NOMO-1 treated with DMSO at 0.1 percent for 48 hours (cell line): ENCODE measurements around the gene JADE3.
"Not testable (repeated sequence)": the region's sequence is repeated elsewhere in the genome, so short reads cannot be mapped to it uniquely, and the experiment has no call there.

Experiments
- DNase-seq: peaks from one replicate; lab custom pipeline; 2025; ENCODE audit not compliant: unreplicated experiment; lab: John Stamatoyannopoulos, UW

The JADE3 gene

DNA sequence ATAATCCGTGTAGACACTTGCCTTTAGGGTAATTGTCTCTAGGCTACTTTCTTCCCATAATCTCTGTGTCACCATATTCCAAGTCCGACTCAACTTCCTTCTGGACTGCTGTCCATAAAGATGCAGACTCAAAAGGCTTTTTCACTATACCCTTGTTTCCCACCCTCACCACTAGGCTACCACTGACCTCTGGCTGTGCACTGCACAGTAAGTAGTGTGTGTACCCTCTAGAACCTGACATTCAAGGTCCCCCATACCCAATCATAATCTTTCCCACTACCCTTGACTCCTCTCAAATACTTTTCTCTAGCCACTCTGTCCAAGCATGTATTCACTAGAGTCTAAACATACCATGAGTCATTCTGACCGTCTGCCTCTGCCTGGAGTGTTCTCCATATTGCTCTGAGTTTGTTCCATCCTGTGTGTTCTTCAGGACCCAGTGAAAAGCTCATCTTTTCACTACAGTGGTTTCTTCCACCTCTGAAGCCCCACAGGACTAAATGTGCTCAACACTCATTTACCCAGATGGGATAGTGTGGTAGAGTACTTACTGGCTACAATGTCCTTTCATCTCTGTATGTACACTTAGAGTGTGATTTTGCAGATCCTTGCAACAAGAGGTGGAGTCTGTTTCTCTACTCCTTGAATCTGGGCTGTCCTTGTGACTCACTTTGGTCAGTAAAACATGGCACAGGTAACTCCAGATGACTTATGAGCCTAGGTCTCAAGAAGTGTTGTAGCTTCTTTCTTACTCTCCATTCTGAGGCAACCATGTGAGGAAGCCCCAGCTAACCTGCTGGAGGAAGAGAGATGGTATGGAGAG, 17.4 kb downstream of the JADE3 start:
- DNase-seq, result no peak

DNA sequence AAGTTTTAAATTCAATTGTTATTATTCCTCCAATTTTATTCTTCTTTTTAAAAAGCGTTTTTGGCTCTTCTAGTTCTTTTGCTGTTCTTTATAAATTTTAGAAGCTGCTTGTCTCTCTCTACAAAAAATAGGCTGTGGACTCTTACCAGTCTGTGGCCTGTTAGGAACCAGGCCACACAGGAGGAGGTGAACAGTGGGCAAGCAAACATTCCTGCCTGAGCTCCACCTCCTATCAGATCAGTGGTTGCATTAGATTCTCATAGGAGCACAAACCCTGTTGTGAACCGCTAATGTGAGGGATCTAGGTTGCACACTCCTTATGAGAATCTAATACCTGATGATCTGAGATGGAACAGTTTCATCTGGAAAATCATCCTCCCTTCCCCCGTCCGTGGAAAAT, 23.1 kb downstream of the JADE3 start:
- DNase-seq, result no peak

DNA sequence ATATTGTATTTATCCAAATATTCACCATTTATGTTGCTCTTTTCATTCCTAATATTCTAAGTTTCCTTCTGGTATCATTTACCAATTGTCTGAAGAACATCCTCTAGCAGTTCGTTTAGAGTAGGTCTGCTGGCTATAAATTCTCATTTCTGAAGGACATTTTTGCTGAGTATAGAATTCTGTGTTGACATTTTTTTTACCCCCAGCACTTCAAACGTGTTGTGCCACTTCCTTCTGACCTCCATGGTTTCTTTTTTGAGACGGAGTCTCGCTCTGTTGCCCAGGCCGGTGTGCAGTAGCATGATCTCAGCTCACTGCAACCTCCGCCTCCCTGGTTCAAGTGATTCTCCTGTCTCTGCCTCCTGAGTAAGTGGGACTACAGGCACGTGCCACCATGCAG, 26.4 kb downstream of the JADE3 start:
- no peak for DNase-seq

DNA sequence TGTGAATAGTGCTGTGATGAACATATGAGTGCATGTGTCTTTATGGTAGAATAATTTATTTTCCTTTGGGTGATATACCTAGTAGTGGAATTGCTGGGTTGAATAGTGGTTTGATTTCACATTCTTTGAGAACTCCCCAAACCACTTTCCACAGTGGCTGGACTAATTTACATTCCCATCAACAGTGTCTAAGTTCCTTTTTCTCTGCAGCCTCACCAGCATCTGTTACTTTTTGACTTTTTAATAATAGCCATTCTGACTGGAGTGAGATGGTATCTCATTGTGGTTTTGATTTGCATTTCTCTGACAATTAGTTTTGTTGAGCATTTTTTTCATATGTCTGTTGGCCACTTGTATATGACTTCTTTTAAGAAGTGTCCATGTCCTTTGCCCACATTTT, 29.1 kb downstream of the JADE3 start:
- no peak for DNase-seq

DNA sequence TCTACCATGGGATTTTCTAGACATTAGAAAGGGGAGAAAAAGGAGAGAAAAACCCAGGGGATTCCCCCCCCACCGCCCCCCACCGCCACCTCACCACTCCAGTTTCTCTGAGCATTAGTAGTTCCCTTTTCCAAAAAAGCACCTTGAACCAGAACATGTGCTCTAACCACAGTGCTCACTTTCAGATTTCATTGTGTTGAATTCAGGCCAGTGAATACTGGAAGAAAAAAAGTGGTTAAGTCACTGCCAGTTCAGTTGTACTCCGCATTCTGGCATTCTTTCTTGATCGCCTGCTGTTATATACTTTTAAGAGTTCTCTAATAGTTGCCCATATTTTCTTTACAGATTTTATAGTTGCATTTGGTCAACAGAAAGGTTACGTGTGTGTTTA, 40.9 kb downstream of the JADE3 start:
- no peak for DNase-seq

DNA sequence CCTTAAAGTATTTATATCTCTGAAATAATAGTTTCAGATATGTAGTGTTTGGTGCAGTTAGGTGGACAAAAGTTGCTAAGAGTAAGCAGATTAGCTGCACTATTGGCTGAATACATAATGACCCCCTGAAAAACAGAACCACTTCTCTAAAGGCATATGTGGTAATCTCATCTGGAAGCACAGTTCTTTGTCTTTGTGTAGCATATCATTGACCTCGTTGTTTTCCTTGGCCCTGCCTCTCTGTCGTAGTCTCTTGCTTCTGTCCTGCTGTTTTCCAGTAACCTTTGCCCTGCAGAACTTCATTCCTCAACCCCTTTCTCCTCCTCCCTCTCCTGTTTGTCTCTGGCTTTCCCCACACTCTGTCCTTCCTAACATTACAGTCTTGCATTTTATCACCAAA, 41.4 kb downstream of the JADE3 start:
- DNase-seq, result peak; percentile 51

DNA sequence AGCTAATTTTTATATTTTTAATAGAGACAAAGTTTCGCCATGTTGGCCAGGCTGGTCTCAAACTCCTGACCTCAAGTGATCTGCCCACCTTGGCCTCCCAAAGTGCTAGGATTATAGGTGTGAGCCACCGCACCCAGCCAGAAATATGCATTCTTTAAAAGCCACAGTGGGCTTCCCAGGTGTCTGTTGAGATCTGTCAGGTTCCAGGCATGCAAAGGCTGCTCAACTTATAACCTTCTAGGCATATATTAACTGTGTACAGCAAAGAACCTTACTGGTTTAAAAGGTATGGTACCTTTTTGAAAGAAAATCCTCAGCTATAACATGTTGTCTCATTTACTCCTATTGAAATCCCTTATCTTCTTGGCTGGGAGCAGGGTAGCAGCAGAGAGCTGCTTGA, 42.5 kb downstream of the JADE3 start:
- DNase-seq, result no peak

DNA sequence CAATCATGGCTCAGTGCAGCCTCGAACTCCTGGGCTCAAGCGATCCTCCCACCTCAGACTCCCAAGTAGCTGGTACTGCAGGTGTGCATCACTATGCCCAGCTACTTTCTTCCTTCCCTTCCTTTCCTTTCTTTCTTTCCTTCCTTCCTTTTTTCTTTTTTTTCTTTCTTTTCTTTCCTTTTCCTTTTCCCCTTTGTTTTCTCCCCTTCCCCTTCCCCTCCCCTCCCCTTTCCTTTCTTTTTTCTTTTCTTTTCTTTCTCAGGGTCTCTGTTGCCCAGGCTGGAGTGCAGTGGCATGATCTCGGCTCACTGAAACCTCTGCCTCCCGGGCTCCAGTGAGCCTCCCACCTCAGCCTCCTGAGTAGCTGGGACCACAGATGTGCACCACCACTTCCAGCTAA, 44.4 kb downstream of the JADE3 start:
- DNase-seq, result not testable (repeated sequence)

DNA sequence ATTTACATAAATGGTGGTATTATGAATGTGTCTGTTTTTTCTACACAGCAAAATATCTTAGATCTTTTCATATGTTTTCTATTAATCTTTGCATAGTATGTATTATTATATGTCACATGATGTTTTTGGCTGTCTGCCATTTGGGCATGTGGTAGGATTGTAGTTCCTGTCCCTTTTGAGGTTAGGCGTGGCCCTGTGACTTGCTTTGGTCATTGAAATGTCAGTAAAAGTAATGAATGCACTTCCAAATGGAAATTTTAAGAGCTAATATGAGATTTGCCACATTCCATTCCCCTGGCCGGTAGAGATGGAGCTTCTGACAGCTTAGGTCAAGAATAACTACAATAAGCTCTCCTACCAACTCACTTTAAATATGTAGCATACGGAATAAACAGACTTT, 45.1 kb downstream of the JADE3 start:
- DNase-seq, result no peak

DNA sequence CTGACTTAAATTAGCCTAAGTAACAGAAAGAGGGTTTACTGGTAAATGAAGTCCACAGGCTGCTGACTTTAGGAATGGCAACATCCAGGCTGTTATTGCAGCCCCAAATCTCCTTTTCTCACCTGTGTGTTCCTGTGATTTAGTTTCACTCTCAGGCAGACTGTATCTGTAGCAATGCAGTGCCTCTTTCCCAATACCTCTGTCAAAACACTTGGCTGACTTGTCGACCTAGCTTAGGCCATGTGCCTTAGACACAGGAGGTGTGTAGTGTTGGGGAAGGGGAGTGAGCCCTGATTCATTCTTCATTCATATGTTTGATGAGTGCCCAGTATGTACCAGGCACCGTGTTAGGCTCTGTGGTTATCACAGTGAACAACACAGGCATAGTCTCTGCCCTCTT, 46.9 kb downstream of the JADE3 start:
- no peak for DNase-seq

DNA sequence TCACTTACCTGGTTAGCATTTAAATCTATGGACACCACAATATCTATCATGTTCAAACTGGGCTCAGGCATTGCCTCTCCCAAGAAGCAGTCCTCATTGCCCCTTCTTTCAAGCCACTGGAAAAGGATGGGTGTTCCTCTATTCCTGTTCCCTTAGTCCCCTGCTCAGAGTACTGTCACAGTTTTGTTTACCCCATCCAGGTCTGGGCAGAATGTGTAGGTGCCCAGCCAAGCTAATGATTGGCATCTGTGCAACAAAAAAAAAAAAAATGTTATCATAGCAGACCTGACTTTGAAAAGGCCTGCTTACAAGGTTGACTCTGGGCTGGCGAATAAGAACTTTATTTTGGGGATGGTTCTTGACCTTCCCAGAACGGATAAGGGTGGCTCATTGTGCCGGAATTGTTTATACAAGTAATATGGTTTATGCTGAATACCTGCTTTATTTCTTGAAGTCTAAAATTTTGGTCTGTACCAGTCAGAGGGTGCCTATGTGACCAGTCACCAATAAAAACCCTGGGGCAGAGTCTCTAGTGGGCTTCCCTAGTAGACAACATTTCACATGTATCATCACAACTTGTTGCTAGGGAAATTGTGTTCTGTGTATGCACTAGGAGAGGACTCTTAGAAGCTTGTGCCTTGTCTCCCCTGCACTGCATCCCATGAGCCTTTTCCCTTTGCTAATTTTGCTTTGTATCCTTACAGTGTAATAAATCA, 47.9 kb downstream of the JADE3 start:
- no peak for DNase-seq

DNA sequence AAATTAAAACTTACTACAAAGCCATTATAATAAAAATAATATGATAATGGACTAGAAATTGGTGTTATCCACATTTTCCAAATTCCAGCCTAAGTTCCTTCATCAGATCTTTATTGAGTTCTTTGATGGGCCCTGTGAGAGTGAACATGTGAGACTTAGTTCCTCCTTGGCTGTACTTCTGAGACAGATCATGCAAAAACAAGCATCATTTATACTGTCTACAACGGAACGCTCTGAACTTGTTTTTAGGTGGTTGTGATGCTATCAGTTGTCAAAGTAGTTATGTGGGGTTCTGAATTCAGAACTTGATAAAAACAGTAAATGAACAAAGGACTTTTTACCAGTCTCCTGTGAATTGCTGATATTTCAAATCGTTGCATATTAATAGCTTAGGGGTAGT, 48.9 kb downstream of the JADE3 start:
- peak; percentile 10 for DNase-seq

DNA sequence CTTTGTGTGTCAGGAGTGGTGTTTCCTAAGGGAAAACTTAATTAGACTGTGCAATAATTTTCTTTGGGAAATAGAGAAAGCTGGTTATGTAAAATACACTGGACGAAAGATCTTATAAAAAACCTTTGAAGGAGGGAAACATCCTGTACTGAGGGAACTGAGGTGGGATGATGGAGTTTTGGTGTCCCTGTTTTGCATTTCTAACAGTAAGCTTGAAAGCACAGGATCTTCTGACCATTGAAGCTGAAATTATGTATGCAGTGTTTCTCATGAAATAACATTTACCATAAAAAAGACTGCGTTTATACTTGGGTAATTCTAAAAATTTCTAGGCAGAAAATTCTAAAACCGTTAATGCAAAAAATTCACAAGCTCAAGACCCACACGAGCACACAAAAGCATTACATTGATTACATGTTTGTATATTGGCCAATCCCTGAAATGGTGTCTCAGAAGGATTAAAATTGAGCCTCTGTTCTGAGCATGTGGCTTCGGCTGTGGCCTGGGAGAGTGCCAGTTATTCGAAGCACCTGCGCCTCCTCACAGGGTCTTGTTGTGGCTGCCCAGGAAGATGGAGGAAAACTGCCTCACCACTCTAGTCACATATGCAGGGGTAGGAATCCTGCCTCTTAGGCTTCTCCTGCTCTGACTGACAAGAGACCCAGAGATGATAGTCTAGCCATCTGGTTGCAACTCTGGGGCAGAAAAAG, 49.5 kb downstream of the JADE3 start:
- DNase-seq, result no peak

DNA sequence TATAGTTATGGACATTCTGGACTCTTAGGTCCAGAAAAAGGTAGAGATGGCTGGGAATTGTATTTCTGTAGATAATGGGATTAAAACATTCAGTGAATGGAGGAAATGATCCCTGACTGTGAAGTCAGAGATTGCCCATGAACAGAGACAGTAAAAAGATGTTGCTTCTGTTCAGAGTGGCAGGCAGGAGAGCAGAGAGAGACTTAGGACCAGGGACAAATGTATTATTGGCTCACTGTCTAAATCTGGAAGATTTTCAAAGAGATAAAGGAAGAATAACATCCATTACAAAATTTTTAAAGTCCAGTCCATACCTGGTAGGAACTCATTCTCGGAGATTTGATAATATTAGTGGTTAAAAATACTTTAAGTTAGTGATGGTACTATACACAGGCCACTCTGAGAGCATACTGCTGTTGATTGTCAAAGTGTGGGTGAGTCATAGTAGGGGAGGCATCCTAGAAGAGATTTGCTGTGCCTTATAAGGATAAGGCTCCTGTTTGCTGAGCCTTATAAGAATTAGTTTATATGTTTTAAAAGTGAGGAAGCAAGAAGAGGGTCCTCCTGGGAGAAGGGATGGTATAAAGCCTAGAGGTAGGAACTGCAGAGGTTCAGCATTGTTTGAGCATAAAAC, 53.0 kb downstream of the JADE3 start:
- DNase-seq, result no peak

DNA sequence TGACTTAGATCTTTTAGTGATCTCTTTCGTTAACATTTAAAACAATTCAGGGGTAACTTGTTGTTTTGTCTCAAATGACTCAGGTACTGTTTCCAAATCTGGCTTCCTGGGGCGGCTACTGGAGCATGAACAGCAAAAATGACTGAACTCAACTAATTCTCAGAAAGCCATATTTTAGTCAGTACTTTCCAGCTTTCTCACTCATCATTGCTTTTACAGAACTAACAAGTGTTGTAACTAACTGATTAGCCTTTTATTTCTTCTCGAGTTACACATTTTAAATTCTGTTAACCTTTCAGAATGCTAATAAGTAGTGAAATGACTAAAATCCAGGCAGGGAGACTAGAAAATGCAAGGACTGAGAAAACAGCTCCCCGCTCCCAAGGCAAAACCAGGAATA, 55.3 kb downstream of the JADE3 start:
- no peak for DNase-seq

DNA sequence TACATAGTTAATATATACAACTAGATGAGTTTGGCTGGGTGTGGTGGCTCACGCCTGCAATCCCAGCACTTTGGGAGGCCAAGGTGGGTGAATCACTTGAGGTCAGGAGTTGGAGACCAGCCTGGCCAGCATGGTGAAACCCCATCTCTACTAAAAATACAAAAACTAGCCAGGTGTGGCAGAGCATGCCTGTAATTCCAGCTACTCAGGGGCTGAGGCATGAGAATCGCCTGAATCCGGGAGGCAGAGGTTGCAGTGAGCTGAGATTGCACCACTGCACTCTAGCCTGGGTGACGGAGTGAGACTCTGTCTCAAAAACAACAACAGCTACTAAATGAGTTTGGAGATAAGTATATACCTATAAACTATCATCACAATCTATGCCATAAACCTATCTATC, 64.8 kb downstream of the JADE3 start:
- not testable (repeated sequence) for DNase-seq

DNA sequence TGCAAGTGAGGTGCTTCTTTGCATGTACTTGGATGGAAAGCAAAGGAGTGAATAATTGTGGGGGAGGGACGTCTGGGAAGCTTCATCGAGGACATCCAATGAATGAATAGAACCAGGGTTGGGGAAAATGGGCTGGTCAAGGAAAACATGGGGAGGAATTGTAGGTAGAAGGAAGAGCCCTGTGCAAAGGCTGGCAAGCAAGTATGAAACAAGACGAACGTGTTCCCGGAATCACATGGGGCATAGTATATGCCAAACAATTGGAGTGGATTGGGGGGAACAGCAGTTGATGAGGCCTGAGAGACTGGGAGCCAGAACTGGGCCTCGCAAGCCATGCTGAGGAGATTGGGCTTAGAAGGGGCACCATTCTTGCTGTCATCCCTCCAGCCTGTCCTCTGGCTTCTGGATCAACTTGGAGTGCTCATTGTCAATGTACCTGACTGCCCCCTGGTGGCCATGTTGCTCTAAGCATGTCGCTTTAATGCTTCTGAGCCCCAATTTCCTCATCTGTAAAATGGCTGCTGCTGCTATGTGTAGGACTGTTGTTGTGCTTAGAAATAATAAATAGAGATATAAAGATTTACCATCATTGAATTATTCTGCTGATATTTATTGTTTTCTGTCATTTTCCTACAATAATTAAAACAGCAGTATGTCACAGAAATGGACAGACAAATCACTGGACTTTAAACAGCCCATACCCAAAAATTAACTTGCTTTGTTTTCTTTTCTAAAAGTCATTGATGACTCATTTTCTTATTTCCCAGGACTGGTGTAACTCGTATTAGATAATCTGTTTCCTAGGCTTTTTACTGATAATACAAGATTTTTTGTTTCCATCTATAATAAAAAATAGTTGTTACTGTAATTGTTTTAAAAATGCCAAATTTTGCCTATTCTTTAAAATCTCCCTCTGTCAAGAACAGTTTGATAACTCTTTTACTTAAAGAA, 66.4 kb downstream of the JADE3 start:
- DNase-seq, result peak; percentile 61

DNA sequence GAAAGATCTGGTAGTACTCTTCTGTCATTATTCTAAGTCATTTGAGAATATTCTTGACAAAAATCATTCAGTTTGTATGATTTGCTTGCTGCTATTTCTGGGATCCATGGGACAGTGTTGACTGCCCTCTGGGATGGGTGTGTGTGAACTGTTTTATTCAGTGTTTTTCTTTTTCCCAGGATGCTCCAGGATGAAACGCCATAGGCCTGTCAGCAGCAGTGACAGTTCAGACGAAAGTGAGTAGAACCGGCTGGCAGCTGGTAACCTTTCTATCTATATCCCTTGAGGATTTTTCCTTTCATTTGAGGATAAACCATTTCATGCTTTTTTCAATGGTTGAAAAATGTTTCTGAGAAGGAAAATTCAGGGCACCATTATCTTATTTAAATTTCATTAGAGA, 72.5 kb downstream of the JADE3 start:
- no peak for DNase-seq

DNA sequence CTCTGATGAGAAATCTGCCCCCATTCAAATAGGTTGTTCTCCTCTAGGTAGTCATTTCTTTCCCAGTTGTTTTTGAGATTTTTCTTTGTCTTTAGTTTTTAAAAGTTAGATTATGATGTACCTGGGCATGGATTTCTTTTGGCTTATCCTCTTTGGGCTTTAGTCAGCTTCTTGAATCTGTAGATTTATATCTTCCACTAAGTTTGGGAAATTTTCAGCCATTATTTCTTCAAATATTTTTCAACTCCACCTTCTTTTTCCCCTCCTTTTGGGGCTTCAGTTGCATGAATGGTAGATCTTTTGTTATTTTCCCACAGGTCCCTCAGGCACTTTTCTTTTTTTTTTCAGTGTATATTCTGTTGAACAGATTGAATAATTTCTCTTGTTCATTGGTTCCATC, 77.3 kb downstream of the JADE3 start:
- no peak for DNase-seq

DNA sequence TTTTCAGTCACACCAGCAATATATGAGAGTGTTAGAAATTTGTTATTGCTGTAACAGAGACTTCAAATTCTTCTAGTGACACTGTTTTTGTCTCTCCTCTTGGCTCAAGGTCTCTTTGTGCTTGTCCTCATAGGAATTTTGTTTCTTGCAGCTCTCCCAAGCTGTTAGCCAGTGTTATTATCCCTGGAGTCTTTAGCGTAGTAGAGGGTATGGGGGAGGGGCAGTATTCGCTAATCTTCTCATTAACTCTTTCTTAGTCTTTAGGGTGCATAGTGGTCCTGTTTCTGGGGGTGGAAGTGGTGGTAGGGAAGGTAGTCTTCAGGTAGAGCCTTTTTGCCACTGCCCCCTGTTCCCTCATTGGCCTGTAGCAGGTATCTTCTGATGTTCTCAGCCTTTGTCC, 79.4 kb downstream of the JADE3 start:
- DNase-seq, result no peak
